Activated CD4-positive, alpha-beta T cell treated with anti-CD3 and anti-CD28 coated beads, Interleukin-2, amount 50 U/mL, for 48 hours (primary cell): ENCODE data around the gene TRIM69.
"Not testable (repeated sequence)": the region's sequence is repeated elsewhere in the genome, so short reads cannot be mapped to it uniquely, and the experiment has no call there.

ENCODE experiments used
- DNase-seq, 2 experiments: peaks; one replicate each; pipeline ENCODE4 v3.0.0-alpha.2; 2020

The TRIM69 gene, protein sequence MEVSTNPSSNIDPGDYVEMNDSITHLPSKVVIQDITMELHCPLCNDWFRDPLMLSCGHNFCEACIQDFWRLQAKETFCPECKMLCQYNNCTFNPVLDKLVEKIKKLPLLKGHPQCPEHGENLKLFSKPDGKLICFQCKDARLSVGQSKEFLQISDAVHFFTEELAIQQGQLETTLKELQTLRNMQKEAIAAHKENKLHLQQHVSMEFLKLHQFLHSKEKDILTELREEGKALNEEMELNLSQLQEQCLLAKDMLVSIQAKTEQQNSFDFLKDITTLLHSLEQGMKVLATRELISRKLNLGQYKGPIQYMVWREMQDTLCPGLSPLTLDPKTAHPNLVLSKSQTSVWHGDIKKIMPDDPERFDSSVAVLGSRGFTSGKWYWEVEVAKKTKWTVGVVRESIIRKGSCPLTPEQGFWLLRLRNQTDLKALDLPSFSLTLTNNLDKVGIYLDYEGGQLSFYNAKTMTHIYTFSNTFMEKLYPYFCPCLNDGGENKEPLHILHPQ

DNA sequence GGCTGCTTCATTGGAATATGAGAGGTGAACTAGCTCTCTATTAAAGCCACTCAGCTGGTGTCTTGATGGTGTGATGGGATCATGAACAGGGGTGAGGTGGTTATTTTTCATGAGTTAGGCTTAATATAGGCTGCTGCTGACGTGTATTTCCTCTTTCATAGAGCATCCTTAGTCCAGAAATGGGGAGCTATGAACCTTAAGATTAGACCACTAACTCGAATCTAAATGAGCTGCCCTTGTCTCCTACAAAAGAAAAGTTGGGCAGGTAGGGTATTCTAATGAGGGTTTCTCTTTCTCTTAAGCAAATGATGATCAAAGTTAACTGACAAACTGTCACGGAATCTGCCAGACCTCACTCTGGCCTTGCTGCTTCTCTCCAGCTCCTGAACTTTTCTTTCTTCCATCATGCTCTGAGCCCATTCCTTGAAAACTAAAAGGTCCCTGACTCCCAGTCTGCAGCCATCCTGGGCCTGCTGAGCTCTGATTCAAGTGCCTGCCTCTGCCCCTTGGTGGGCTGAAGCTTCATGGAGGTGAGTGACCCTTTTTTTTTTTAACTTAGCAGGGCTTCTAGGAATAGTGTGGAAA, at the start of gene TRIM69:
TRIM69 (plus strand) TSS at position 348 of the 585 bp plus-strand sequence; CDS start at position 525, 177 bp downstream.
- DNase-seq: no peak

GRCh38 chr15:44689318-44689717, 47.0 kb upstream of the TRIM69 start:
- DNase-seq: not testable (repeated sequence)

- not testable (repeated sequence) for DNase-seq
Measured at GRCh38 chr15:44690245-44690644, 46.1 kb upstream of the TRIM69 start.

- DNase-seq: no peak
Measured at GRCh38 chr15:44692659-44693058, 43.7 kb upstream of the TRIM69 start.

DNA sequence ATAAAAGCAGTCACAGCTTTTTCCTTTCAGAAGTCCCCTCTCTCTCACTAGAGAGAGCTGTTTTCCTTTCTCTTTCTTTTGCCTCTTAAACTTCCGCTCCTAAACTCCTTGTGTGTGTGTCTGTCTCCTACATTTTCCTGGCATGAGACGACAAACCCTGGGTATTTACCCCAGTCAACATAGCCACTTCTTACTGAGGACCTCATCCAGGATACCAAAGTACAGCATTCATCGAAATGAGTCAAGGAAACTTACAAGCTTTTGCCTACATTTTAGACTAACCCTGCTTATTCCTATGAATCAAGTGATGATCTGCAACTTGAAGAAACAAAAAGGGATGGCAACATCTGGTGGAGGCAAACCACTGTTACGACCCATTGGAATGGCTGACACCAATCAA, 41.9 kb upstream of the TRIM69 start:
- no peak for DNase-seq

DNA sequence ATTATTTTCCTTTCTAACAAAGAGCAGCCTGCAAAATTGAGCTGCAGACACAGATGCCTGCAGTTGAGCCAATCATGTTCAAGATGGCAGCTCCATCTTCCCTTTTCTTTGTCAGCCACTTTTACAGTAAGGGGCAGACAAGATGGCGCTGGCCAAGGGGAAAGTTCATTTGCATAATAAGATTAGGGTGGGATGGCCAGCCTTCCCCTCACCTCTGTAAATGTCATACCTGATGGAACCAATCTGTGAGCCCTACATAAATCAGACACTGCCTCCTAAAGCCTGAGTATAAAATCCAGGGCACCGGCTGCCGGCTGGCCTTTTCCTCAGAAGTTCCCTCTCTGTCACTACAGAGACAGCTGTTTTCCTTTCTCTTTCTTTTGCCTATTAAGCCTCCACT, 41.0 kb upstream of the TRIM69 start:
- no peak for DNase-seq

GRCh38 chr15:44697014-44697413, 39.3 kb upstream of the TRIM69 start:
- DNase-seq: no peak

GRCh38 chr15:44698641-44699040, 37.7 kb upstream of the TRIM69 start:
- DNase-seq: no peak

DNA sequence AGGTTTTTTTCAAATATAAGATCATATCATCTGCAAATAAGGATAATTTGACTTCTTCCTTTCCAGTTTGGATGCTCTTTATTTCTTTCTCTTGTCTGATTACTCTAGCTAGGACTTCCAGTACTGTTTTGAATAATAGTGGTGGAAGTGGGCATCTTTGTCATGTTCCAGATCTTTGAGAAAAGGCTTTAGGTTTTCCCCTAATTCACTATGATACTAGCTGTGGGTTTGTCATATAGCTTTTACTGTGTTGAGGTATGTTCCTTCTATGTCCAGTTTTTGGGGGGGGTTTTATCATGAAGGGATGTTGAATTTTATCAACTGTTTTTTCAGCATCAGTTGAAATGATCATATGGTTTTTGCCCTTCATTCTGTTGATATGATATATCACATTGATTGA, 35.7 kb upstream of the TRIM69 start:
- DNase-seq: not testable (repeated sequence)

GRCh38 chr15:44705986-44706385, 30.3 kb upstream of the TRIM69 start:
- DNase-seq: no peak

DNA sequence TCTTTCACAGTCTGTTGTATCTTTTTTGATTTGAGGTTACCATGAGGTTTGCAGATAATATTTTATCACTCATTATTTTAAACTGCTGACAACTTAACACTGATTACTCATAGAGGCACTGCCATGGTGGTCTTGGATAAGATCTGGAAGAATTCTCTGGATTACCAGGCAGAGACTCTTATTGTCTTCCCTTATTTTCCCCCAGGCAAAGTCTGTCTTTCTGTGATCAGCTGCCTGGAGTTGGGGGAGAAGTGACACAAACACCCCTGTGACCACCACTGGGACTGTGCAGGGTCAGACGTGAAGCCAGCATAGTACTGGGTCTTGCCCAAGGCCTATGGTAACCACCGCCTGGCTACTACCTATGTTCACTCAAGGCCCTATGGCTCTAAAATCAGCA, 29.9 kb upstream of the TRIM69 start:
- DNase-seq: no peak

DNA sequence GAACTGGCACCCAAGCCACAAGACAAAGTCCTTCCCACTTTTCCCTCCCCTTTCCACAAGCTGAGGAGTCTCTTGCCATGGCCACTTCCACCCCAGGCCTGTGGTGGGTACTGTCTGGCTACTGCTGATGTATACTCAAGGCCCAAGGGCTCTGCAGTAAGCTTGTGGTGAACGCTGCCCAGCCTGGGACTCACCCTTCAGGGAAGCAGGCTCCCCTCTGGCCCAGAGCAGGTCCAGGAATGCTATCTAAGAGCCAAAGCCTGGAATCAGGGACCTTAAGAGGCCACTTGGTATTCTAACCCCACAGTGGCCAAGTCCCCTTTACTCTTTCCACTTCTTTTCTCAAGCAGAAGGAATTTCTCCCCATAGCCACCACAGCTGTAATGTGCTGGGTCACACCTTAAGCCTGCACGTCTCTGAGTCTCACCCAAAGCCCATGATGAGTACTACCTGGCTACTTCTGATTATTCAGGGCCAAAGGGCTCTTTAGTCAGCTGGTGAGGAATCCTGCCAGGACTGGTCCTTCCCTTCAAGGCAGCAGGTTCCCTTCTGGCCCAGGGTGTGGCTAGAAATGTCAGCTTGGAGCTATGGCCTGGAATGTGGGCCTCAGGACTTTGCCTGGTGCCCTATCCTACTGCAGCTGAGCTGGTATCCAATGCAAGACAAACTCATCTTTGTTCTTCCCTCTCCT, 29.2 kb upstream of the TRIM69 start:
- DNase-seq: no peak

GRCh38 chr15:44710236-44711095, 25.9 kb upstream of the TRIM69 start:
- DNase-seq: peak in 1 of 2 experiments; percentile 57

GRCh38 chr15:44711096-44711742, 25.1 kb upstream of the TRIM69 start, which contains the start of the genes B2M and PATL2:
TSS of gene B2M (plus strand) at chr15:44711517. CDS start at chr15:44711547, 30 bp downstream.
TSS of gene PATL2 (minus strand) at chr15:44711323. CDS start at chr15:44676490, 34,833 bp downstream.
- DNase-seq: peak; percentile 94 to 96

DNA sequence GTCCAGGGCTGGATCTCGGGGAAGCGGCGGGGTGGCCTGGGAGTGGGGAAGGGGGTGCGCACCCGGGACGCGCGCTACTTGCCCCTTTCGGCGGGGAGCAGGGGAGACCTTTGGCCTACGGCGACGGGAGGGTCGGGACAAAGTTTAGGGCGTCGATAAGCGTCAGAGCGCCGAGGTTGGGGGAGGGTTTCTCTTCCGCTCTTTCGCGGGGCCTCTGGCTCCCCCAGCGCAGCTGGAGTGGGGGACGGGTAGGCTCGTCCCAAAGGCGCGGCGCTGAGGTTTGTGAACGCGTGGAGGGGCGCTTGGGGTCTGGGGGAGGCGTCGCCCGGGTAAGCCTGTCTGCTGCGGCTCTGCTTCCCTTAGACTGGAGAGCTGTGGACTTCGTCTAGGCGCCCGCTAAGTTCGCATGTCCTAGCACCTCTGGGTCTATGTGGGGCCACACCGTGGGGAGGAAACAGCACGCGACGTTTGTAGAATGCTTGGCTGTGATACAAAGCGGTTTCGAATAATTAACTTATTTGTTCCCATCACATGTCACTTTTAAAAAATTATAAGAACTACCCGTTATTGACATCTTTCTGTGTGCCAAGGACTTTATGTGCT, 24.5 kb upstream of the TRIM69 start:
- peak; percentile 63 to 66 for DNase-seq

DNA sequence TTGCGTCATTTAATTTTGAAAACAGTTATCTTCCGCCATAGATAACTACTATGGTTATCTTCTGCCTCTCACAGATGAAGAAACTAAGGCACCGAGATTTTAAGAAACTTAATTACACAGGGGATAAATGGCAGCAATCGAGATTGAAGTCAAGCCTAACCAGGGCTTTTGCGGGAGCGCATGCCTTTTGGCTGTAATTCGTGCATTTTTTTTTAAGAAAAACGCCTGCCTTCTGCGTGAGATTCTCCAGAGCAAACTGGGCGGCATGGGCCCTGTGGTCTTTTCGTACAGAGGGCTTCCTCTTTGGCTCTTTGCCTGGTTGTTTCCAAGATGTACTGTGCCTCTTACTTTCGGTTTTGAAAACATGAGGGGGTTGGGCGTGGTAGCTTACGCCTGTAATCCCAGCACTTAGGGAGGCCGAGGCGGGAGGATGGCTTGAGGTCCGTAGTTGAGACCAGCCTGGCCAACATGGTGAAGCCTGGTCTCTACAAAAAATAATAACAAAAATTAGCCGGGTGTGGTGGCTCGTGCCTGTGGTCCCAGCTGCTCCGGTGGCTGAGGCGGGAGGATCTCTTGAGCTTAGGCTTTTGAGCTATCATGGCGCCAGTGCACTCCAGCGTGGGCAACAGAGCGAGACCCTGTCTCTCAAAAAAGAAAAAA, 23.9 kb upstream of the TRIM69 start:
- DNase-seq: peak in 1 of 2 experiments; percentile 71

DNA sequence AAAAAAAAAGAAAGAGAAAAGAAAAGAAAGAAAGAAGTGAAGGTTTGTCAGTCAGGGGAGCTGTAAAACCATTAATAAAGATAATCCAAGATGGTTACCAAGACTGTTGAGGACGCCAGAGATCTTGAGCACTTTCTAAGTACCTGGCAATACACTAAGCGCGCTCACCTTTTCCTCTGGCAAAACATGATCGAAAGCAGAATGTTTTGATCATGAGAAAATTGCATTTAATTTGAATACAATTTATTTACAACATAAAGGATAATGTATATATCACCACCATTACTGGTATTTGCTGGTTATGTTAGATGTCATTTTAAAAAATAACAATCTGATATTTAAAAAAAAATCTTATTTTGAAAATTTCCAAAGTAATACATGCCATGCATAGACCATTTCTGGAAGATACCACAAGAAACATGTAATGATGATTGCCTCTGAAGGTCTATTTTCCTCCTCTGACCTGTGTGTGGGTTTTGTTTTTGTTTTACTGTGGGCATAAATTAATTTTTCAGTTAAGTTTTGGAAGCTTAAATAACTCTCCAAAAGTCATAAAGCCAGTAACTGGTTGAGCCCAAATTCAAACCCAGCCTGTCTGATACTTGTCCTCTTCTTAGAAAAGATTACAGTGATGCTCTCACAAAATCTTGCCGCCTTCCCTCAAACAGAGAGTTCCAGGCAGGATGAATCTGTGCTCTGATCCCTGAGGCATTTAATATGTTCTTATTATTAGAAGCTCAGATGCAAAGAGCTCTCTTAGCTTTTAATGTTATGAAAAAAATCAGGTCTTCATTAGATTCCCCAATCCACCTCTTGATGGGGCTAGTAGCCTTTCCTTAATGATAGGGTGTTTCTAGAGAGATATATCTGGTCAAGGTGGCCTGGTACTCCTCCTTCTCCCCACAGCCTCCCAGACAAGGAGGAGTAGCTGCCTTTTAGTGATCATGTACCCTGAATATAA, 23.0 kb upstream of the TRIM69 start:
- no peak for DNase-seq

GRCh38 chr15:44715142-44715796, 21.1 kb upstream of the TRIM69 start:
- DNase-seq: no peak

- DNase-seq: no peak
Measured at GRCh38 chr15:44715797-44716334, 20.5 kb upstream of the TRIM69 start.
